GM21367 (cell line): ENCODE data around the gene ERICH2.

Experiments used
- ATAC-seq: cut with Tn5 transposase; IDR thresholded peaks from one replicate; pipeline ENCODE4 v1.9.1; 2021; ENCODE audit not compliant: unreplicated experiment

The ERICH2 gene

GRCh38 chr2:170762760-170763159 lies 7.4 kb upstream of the ERICH2 start:
- no peak for ATAC-seq

DNA sequence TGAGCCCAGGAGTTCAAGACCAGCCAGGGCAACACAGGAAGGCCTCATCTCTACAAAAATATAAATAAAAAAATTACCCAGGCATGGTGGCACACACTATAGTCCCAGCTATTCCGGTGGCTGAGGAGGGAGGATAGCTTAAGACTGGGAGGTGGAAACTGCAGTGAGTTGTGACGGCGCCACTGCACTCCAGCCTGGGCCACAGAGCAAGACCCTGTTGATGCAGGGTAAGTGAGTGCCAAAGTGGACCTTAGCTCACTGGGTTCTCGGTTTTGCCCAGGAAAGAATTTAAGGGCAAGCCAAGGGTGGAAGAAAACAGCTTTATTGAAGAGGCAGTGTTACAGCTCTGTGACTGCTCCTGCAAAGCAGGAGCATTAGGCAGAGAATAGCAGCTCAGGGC lies 6.9 kb upstream of the ERICH2 start:
- no peak for ATAC-seq

GRCh38 chr2:170764880-170765261 lies 5.3 kb upstream of the ERICH2 start:
- no peak for ATAC-seq

DNA sequence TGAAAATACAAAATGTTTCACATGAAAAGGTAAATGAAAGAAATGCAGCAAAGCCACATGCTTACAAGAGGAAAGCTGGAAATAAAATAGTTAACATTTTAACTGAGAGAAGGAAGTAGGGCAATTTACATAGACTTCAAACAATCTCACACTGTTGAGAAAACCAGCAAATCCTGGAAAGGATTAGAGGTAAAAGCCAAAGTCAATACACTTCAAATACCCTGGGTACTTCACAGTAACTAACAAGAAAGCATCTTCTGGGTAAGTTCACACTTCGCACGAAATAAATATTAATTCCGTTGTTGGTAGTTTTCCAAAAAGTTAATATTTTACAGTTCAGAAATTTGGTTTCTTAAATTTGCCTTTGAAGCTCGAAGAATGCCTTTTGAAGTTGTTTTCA lies 3.5 kb upstream of the ERICH2 start:
- no peak for ATAC-seq

GRCh38 chr2:170770606-170771420 lies 635 bp downstream of the ERICH2 start:
- peak; percentile 70 for ATAC-seq

- no peak for ATAC-seq
Measured at GRCh38 chr2:170771421-170771937, 1.3 kb downstream of the ERICH2 start.

DNA sequence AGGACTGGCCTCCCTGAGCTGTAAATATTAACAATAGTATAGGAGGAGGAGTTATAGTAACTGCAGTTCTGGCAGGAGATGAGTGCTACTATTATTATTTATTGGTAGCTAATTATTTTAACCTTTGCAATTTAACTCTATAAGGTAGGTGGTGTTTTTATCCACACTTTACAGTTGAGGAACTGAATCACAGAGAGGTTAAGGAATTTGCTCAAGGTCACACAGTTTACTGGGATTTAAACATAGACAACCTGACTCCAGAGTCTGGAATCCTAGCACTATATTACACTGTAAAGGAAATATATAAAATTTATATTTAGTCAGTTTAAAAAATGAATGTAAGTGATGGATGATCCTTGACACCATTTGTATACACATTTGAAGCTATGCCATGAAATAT lies 2.1 kb downstream of the ERICH2 start:
- ATAC-seq = no peak

GRCh38 chr2:170774074-170774473 lies 3.9 kb downstream of the ERICH2 start:
- no peak for ATAC-seq

GRCh38 chr2:170778900-170779299 lies 8.7 kb downstream of the ERICH2 start:
- ATAC-seq = no peak

DNA sequence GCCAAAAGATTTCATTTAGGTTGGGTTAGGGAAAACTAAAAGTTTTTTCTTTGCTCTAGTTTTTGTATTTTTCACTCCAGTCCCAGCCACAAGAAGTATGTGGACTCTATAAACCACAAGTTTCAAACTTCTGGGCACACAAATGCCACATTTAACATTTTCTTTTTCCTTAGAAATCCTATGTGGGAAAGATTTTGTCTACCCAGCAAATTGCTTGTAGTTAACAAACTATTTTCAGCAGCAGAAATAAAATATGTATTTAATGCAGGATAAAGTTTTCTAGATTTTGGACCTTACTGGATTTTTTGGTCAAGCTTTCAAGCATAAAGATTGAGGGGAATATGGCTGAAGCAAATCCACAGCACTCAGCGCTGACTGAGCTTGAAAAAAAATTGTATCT lies 9.1 kb downstream of the ERICH2 start:
- no peak for ATAC-seq

GRCh38 chr2:170782673-170783072 lies 12.5 kb downstream of the ERICH2 start:
- no peak for ATAC-seq

DNA sequence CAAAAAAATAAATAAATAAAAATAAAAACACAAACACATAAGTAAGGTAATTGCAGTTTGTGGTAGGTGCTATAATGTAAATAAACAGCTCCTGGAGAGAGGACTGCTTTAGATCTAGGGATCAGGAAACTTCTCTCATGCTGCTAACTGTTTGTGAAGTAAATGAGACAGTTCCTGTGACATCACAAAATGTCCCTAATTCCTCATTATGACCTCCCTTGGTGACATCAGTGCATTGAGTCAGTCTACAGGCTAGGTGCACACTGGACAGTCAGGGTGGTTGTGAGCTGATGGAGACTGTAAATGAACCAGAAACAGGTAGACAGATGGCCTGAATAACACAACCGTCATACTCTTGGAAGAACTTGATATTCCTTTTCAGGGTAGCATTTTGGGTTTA lies 13.4 kb downstream of the ERICH2 start:
- ATAC-seq = no peak

- ATAC-seq = no peak
Measured at GRCh38 chr2:170798996-170799395, 28.8 kb downstream of the ERICH2 start.

DNA sequence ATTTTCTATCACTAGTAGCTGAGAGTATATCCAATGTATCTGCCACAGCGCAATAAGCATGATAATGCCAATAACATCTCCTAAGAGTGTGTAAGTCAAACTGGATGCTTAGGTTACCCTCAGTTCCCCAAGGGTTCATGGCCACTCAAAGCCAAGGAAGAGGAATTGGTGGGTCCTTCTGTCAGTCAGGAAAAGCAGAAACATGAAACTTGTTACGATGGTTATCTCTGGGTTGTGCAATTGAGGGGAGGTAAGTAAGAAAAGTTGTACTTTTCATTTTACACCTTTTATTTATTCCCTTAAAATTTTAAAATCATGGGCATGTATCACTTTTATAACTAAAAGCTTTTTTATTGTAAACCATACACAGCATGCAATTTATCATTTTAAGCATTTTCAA lies 36.4 kb downstream of the ERICH2 start:
- ATAC-seq = no peak

GRCh38 chr2:170812710-170813600 lies 42.8 kb downstream of the ERICH2 start:
- ATAC-seq = no peak

DNA sequence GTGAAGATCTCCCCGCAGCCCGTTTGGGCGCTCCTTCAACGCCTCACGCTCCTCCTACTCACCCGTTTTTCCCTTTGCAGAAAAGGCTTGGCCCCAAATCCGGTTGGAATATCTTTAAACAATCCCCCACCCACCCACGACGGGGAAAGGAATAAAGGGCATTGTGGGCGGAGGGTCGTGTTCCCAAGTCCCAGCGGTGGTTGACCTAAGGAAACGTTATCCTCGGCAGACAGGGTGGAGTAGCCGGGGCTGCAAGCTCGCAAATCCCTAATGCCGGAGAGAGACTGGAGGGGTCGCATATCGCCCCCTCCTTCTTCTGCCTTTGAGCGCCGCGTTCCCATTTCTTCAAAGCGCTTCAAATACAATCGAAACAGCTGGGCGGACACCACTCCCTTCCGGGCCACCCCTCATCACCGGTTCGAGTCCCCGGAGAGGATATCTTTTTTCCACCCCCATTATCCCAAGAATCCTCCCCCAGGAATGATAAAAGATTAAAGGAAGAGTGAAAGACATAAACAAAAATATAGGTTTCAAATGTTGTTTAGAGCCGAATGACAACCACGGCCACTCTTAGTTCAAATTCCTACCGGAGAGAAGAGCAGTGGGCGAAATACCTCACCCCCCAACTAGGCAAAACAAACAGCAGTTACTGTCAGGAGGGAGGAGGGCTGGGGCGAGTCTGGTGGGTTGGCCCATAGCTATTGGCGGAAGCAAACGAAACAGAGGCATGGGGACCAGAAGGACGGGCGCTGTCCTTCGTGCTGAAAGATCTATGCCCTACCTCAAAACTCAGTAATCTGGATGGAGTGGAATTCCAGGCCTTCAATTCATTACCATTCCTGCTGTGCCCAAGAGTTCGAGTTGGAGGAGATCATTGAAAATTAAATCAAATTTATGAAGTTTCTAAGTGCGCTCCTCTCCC lies 43.7 kb downstream of the ERICH2 start:
- ATAC-seq = no peak

- no peak for ATAC-seq
Measured at GRCh38 chr2:170814533-170815230, 44.5 kb downstream of the ERICH2 start.

DNA sequence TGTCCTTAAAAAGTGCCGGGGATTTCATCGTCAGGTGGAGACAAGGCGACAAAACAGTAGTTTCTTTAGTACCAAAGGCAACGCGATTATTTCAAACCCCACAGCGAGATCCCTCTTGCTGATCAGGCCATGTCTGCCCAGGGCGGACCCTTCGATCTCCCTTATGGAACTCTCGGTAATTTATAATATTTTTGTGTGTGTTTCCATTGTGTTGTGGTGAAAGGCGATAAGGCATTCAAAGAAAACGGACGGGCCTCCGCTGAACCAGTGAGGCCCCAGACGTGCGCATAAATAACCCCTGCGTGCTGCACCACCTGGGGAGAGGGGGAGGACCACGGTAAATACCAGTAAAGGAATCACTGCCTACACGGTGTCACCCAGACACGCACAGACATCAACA lies 45.1 kb downstream of the ERICH2 start:
- no peak for ATAC-seq

DNA sequence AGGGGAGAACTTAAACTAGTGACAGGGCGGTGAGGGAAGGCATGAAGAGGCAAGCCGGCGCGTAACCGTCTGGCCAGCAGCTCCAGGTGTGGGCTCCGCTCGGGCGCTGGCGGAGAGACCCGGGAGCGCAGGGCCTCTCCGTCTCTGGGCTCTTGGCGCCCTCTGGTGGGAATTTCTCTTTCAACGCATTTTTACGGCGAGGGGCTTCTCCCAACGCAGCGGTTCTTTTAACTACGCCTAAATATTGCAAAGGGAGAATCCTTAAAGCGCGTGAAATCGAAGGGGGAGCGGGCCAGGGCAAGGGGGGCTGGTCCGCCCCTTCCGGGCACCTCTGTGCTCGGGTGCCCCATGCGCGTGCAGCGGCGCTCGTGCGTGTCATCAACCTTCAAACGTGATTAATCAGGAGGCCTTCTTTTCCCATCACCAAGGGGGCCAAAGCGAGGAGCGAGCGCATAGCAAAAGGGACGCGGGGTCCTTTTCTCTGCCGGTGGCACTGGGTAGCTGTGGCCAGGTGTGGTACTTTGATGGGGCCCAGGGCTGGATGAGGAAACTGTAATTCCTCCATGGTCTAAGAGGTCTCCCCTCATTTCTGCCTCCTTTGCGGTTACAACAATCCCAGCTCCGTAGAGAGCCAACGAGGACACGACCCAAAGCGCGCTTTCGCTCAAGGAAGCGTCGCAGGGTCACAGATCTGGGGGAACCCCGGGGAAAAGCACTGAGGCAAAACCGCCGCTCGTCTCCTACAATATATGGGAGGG lies 45.7 kb downstream of the ERICH2 start:
- no peak for ATAC-seq
